ENCODE measurements around the gene VWA5A. TPM values are rescaled to one million over a fixed set of nuclear protein-coding genes. Genes with fewer than 3 reads are reported as not detected.

The VWA5A gene
- polyA plus RNA-seq, 1 donor from 2014 or later = 82.2 TPM

DNA sequence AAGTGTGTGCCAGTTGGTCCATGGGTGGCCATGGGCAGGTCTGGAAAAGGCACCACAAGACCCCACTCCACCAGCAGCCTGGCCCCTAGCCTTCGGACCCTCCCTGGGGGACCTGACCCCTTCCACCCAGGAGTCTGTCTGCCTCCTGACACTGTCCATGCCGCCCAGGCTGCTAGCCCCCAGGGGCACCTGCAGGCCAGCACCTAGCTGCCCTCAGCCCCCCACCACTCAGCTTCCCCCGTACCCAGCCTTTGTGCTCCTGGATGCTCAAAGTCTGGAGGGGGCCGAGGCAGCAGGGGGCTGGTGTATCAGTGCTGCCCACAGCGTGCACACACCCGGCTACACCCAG, 39.8 kb upstream of the VWA5A start:
- no peak overlapping the region for H3K9ac ChIP-seq (ENCODE audit: low read length)
- no peaks in the 10 kb centered on the region for H3K36me3 ChIP-seq (ENCODE audit: insufficient read depth, low read length)
- H3K4me3 ChIP-seq (ENCODE audit: low read length) = no peak overlapping the region
- H4K20me1 ChIP-seq (ENCODE audit: insufficient read depth) = no peaks in the 10 kb centered on the region
- no peak overlapping the region for H3K4me2 ChIP-seq (ENCODE audit: low read length)
- no peak overlapping the region for H2AFZ ChIP-seq (ENCODE audit: low read depth, low read length)
- H3K27me3 ChIP-seq (ENCODE audit: insufficient read depth, low read depth, low read length) = no peaks in the 10 kb centered on the region
- no peaks in the 10 kb centered on the region for H3K9me2 ChIP-seq (ENCODE audit: insufficient read depth, low read length)
- no peaks in the 10 kb centered on the region for H3K79me2 ChIP-seq (replicated peaks; ENCODE audit: insufficient read depth, low read length)
- TF ChIP-seq POLR2AphosphoS5 (IDR thresholded peaks at IDR 0.05) (no peak), EP300 (conservative IDR thresholded peaks at IDR 0.05; ENCODE audit: poor library complexity, severe bottlenecking) (no peak), SMC3 (conservative IDR thresholded peaks at IDR 0.05; ENCODE audit: poor library complexity) (no peak), TAF1 (IDR thresholded peaks at IDR 0.05; ENCODE audit: low read depth) (no peak), MXI1 (conservative IDR thresholded peaks at IDR 0.05; ENCODE audit: poor library complexity, severe bottlenecking) (no peak), REST (IDR thresholded peaks at IDR 0.05; ENCODE audit: borderline replicate concordance) (no peak)
- TF ChIP-seq, protein P1, sequence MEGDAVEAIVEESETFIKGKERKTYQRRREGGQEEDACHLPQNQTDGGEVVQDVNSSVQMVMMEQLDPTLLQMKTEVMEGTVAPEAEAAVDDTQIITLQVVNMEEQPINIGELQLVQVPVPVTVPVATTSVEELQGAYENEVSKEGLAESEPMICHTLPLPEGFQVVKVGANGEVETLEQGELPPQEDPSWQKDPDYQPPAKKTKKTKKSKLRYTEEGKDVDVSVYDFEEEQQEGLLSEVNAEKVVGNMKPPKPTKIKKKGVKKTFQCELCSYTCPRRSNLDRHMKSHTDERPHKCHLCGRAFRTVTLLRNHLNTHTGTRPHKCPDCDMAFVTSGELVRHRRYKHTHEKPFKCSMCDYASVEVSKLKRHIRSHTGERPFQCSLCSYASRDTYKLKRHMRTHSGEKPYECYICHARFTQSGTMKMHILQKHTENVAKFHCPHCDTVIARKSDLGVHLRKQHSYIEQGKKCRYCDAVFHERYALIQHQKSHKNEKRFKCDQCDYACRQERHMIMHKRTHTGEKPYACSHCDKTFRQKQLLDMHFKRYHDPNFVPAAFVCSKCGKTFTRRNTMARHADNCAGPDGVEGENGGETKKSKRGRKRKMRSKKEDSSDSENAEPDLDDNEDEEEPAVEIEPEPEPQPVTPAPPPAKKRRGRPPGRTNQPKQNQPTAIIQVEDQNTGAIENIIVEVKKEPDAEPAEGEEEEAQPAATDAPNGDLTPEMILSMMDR (IDR thresholded peaks at IDR 0.05; ENCODE audit: poor library complexity, severe bottlenecking) = no peak
- H3K9me3 ChIP-seq (ENCODE audit: low read length) = no peaks in the 10 kb centered on the region
- H3F3A ChIP-seq (ENCODE audit: insufficient read depth, low read length, poor library complexity, severe bottlenecking) = no peaks in the 10 kb centered on the region
- H3K27ac ChIP-seq (ENCODE audit: low read length) = no peak overlapping the region

GRCh38 chr11:124075841-124076651, 39.2 kb upstream of the VWA5A start:
- Histone ChIP-seq H4K20me1 (ENCODE audit: insufficient read depth) (no peaks in the 10 kb centered on the region), H3K4me3 (ENCODE audit: low read length) (no peak overlapping the region), H3F3A (ENCODE audit: insufficient read depth, low read length, poor library complexity, severe bottlenecking) (no peaks in the 10 kb centered on the region), H3K27ac (ENCODE audit: low read length) (no peak overlapping the region), H3K9ac (ENCODE audit: low read length) (no peak overlapping the region), H3K27me3 (ENCODE audit: insufficient read depth, low read depth, low read length) (no peaks in the 10 kb centered on the region), H3K9me2 (ENCODE audit: insufficient read depth, low read length) (no peaks in the 10 kb centered on the region), H3K4me2 (ENCODE audit: low read length) (no peak overlapping the region), H2AFZ (ENCODE audit: low read depth, low read length) (no peak overlapping the region), H3K9me3 (ENCODE audit: low read length) (no peaks in the 10 kb centered on the region), H3K79me2 (replicated peaks; ENCODE audit: insufficient read depth, low read length) (no peaks in the 10 kb centered on the region), H3K36me3 (ENCODE audit: insufficient read depth, low read length) (no peaks in the 10 kb centered on the region)
- TF ChIP-seq MXI1 (conservative IDR thresholded peaks at IDR 0.05; ENCODE audit: poor library complexity, severe bottlenecking) (no peak), TAF1 (IDR thresholded peaks at IDR 0.05; ENCODE audit: low read depth) (no peak), EZH2 (IDR thresholded peaks at IDR 0.05; ENCODE audit: borderline replicate concordance, insufficient read depth, low read length, poor library complexity, severe bottlenecking) (no peak), REST (IDR thresholded peaks at IDR 0.05; ENCODE audit: borderline replicate concordance) (no peak), EP300 (conservative IDR thresholded peaks at IDR 0.05; ENCODE audit: poor library complexity, severe bottlenecking) (no peak), POLR2AphosphoS5 (IDR thresholded peaks at IDR 0.05) (no peak), RAD21 (conservative IDR thresholded peaks at IDR 0.05) (no peak), SMC3 (conservative IDR thresholded peaks at IDR 0.05; ENCODE audit: poor library complexity) (no peak)
- TF ChIP-seq, protein P1 (IDR thresholded peaks at IDR 0.05; ENCODE audit: poor library complexity, severe bottlenecking) = no peak

Measured in neural cell (in vitro differentiated cells).